Activated CD8-positive, alpha-beta T cell treated with anti-CD3 and anti-CD28 coated beads for 36 hours (primary cell): ENCODE measurements around the gene CST7. TPM values are rescaled to one million over a fixed set of nuclear protein-coding genes. Genes with fewer than 3 reads are reported as not detected.
A peak's percentile ranks its signal among the peaks of the same experiment; 100 is the strongest.

Source experiments
- ATAC-seq: fragments of 200-7000 bp; cut with Tn5 transposase; one replicate; pipeline ENCODE4 v1.10.0; 2021; ENCODE audit warnings: mild to moderate bottlenecking, moderate library complexity
- CTCF ChIA-PET: fragments of 350-600 bp; sonication (Branson Sonifier 250); formaldehyde crosslinking; loops from one replicate; lab custom pipeline; 2021; ENCODE audit warnings: antibody characterized with exemption; lab: Charles Lee
- POLR2A ChIA-PET: fragments of 350-600 bp; sonication (Branson Sonifier 250); formaldehyde crosslinking; loops from one replicate; lab custom pipeline; 2021; ENCODE audit warnings: antibody characterized with exemption; lab: Charles Lee
- DNase-seq: peaks from one replicate; pipeline ENCODE4 v3.0.0-alpha.2; 2020
- H3K27ac Mint-ChIP-seq: one replicate; pipeline ENCODE4 v1.8.0; 2021; ENCODE audit warnings: mild to moderate bottlenecking, mixed read lengths
- H3K27me3 Mint-ChIP-seq: one replicate; pipeline ENCODE4 v1.8.0; 2021; ENCODE audit warnings: mixed read lengths
- H3K36me3 Mint-ChIP-seq: one replicate; pipeline ENCODE4 v1.8.0; 2021; ENCODE audit warnings: low read depth, mixed read lengths
- H3K4me1 Mint-ChIP-seq: one replicate; pipeline ENCODE4 v1.8.0; 2021; ENCODE audit warnings: low read depth, mixed read lengths
- H3K4me3 Mint-ChIP-seq: one replicate; pipeline ENCODE4 v1.8.0; 2021; ENCODE audit warnings: mild to moderate bottlenecking, moderate library complexity, mixed read lengths
- H3K9me3 Mint-ChIP-seq: one replicate; pipeline ENCODE4 v1.8.0; 2021; ENCODE audit warnings: mixed read lengths
- intact Hi-C: fragments of 100-400 bp; cut with micrococcal nuclease; formaldehyde crosslinking; loops from one replicate; pipeline ENCODE4 v1.10.0; 2022
- total RNA-seq, 2 experiments: library from RNA; stranded (reverse); gene quantifications; one replicate each; pipeline ENCODE4 v1.2.3, GENCODE V29; 2021
- TF ChIP-seq, protein P1 (sequence below): fragments of 200-600 bp; IDR thresholded peaks from one replicate; pipeline ENCODE4 v1.8.0; 2022; ENCODE audit warnings: antibody characterized with exemption, mild to moderate bottlenecking

The CST7 gene, protein sequence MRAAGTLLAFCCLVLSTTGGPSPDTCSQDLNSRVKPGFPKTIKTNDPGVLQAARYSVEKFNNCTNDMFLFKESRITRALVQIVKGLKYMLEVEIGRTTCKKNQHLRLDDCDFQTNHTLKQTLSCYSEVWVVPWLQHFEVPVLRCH
- total RNA-seq, result 10 to 100 TPM; 48.5 to 49.3 TPM

DNA sequence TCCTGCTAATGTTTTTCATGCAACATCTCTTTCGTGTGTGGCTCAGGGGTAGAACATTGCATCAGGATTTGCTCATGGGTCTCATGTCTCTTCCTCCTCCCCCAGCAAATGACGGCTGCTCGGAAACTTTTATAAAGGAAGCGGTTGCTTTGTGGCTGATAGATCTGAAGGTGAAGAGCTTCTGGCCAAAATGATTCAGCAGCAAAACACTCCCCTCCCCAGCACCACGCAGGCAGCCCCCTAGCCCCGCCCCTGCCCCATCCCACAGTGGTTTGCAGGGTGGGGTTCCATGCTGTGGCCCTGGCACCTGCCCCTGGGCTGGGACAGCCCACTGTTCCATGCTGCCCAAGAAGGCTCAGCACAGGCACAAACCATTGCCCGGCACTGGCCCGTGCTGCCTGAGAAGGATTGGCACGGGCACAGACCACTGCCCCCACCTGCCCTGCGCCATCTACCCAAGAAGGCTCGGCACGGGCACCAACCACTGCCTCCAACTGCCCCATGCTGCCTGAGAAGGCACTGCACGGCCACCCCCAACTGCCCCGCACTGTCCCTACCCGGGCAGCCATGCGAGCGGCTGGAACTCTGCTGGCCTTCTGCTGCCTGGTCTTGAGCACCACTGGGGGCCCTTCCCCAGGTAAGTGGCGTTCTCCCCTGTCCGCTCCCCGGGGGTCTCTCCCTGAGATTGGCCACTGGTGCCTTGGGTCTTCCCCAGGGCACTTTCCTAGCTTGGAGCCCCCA lies at the start of gene CST7:
TSS of gene CST7 (plus strand) at position 331 of the 741 bp plus-strand sequence. CDS start at position 568, 237 bp downstream.
- ChIA-PET POLR2A (interaction anchor here (1.1 to 3.9 kb wide), 2 partner anchors 11 to 17 kb away, joined by 3 to 15 read pairs; no protein-coding TSS in a partner anchor), CTCF (interaction anchor here (2.0 to 7.8 kb wide), 2 partner anchors 10 to 18 kb away, joined by 4 to 30 read pairs; no protein-coding TSS in a partner anchor)
- Mint-ChIP-seq H3K4me3 (peak within 1 kb of the TSS; percentile 83), H3K4me1 (peaks cover 55% of the 10 kb centered on the region), H3K27me3 (no peaks in the 10 kb centered on the region), H3K27ac (peak within 1 kb of the TSS; percentile 100), H3K36me3 (peaks cover 46% of the 10 kb centered on the region), H3K9me3 (peaks cover 27% of the 10 kb centered on the region)
- intact Hi-C loops, result no loop called here
- DNase-seq (peak; percentile 94), ATAC-seq (peak; percentile 95)
- TF ChIP-seq, protein P1, sequence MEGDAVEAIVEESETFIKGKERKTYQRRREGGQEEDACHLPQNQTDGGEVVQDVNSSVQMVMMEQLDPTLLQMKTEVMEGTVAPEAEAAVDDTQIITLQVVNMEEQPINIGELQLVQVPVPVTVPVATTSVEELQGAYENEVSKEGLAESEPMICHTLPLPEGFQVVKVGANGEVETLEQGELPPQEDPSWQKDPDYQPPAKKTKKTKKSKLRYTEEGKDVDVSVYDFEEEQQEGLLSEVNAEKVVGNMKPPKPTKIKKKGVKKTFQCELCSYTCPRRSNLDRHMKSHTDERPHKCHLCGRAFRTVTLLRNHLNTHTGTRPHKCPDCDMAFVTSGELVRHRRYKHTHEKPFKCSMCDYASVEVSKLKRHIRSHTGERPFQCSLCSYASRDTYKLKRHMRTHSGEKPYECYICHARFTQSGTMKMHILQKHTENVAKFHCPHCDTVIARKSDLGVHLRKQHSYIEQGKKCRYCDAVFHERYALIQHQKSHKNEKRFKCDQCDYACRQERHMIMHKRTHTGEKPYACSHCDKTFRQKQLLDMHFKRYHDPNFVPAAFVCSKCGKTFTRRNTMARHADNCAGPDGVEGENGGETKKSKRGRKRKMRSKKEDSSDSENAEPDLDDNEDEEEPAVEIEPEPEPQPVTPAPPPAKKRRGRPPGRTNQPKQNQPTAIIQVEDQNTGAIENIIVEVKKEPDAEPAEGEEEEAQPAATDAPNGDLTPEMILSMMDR, result no peak

DNA sequence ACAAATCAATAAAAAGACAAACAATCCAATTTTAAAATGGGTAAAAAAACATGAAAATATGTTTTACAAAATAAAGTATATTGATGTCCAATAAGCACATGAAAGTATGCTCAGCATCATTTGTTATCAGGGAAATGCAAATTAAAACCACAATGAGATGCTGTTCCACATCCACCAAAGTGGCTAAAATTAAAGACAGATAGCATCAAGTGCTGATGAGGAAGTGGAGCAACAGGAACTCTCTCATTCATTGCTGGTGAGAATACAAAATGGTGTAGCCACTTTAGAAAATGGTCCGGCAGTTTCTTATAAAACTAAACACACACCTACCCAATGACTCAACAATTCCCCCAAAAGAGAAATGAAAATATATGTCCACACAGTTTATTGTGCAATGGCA lies 42.3 kb upstream of the CST7 start:
- Mint-ChIP-seq H3K27ac (no peak overlapping the region), H3K9me3 (peaks cover 5% of the 10 kb centered on the region), H3K27me3 (peaks cover 1% of the 10 kb centered on the region), H3K36me3 (no peaks in the 10 kb centered on the region), H3K4me1 (no peaks in the 10 kb centered on the region), H3K4me3 (no peak overlapping the region)
- DNase-seq (no peak), ATAC-seq (no peak)
- POLR2A ChIA-PET, result no interaction called here
- TF ChIP-seq, protein P1, result no peak
- intact Hi-C loops, result no loop called here
- CTCF ChIA-PET, result no interaction called here

DNA sequence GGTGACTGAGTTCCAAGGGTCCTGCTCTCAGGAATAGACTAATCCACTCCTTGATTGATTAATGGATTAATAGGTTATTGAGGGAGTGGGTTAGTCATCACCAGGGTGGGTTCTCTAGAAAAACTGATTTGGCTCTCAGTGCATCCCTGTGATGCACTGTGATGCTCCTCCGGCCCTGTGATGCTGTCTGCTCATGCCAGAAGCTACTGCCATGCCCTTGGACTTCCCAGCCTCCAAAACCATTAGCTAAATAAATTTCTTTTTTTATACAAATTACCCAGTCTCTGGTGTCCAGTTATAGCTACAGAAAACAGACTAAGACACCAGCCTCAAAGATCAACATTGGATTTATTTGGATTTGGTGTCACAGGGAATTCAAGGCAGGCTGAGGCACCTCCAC lies 40.4 kb upstream of the CST7 start:
- Mint-ChIP-seq H3K27me3 (no peaks in the 10 kb centered on the region), H3K27ac (no peak overlapping the region), H3K36me3 (no peaks in the 10 kb centered on the region), H3K4me1 (no peaks in the 10 kb centered on the region), H3K4me3 (no peak overlapping the region), H3K9me3 (peaks cover 5% of the 10 kb centered on the region)
- ChIA-PET CTCF (no interaction called here), POLR2A (no interaction called here)
- DNase-seq, result no peak
- intact Hi-C loops, result no loop called here
- ATAC-seq, result no peak
- TF ChIP-seq, protein P1, result no peak

DNA sequence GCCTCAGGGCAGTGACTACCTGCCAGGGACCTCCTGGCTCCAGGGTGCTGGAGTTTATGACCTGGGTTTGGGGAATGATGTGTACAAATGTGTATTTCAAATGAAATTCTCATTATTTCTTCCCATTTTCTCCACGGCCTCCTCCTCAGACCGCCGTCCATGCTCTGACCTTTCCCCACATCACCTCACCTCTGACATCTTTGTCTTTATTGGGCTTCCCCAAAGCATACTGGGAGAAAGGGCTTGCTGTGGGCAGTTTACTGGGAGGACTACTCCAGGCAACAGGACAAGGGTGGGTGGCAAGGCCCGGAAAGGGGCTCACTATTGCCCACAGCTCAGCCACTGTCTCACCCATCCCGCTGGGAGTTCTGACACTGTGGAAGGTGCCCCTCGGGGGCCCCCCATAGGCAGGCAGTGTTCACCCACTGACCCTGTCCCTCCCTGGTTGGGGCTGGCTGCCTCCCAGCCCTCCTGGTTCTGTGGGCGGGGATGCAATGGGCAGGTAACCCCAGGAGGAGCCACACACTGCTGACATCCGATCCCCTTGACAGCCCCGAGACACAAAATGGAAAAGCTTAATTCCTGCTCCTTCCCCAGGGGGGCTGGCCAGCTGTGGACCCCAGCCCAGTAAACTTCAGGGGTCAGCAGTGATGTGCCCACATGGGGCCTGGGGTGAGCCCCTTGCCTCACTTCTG lies 39.8 kb upstream of the CST7 start:
- TF ChIP-seq, protein P1, result no peak
- Mint-ChIP-seq H3K27me3 (no peaks in the 10 kb centered on the region), H3K27ac (no peak overlapping the region), H3K36me3 (no peaks in the 10 kb centered on the region), H3K4me3 (no peak overlapping the region), H3K4me1 (no peaks in the 10 kb centered on the region), H3K9me3 (peaks cover 5% of the 10 kb centered on the region)
- POLR2A ChIA-PET, result no interaction called here
- intact Hi-C loops, result no loop called here
- ATAC-seq (no peak), DNase-seq (no peak)
- CTCF ChIA-PET, result no interaction called here
